ENCODE measurements around the gene PSMB3.

PSMB3 gene

DNA sequence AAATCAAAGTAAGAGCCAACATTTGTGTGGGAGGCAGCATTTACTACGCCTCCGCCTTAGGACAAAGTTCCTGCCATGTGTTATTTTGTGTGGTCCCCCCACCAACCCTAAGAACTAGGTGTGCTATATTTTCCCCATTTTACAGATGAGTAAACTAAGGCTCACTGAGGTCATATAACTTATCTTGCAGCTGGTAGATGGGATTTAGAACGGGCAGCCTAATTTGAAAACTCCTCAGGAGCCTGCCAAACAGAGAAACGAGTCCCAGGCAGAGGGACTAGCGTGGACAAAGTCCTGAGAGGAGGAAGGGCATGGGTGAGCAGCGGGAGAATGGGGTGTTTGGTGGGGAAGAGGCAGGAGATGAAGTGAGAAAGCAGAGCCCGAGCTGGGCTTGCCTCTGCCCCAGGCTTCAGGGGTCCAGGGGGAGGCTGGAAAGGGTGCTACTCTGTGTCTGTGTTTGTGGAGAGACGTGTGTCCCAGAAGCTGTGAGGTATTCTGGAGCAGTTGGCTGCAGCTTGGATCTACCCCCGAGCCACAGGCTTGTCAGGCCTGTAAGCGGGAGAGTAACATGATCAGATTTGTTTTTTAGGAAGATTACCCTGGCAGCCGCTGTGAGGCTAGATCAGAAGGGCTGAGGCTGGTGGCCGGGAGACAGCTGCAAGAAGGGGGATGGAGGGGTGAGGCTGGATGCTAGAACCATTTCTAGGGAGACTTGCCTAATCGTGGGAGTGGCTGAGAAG lies 42.5 kb upstream of the PSMB3 start:
- H3K27me3 ChIP-seq (ENCODE audit: insufficient read depth, poor library complexity, severe bottlenecking): no peaks in the 10 kb centered on the region
- no peak overlapping the region for H3K4me3 ChIP-seq (replicated peaks; ENCODE audit: insufficient read depth, low read length)
- no peak overlapping the region for H3K27ac ChIP-seq (replicated peaks)
- no peak for TF ChIP-seq SPI1 (IDR thresholded peaks at IDR 0.05; ENCODE audit: borderline replicate concordance, low read depth)
- TF ChIP-seq, protein P1, sequence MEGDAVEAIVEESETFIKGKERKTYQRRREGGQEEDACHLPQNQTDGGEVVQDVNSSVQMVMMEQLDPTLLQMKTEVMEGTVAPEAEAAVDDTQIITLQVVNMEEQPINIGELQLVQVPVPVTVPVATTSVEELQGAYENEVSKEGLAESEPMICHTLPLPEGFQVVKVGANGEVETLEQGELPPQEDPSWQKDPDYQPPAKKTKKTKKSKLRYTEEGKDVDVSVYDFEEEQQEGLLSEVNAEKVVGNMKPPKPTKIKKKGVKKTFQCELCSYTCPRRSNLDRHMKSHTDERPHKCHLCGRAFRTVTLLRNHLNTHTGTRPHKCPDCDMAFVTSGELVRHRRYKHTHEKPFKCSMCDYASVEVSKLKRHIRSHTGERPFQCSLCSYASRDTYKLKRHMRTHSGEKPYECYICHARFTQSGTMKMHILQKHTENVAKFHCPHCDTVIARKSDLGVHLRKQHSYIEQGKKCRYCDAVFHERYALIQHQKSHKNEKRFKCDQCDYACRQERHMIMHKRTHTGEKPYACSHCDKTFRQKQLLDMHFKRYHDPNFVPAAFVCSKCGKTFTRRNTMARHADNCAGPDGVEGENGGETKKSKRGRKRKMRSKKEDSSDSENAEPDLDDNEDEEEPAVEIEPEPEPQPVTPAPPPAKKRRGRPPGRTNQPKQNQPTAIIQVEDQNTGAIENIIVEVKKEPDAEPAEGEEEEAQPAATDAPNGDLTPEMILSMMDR (IDR thresholded peaks at IDR 0.05; ENCODE audit: insufficient read depth, low read length): no peak
- no peak for TF ChIP-seq POLR2AphosphoS5 (IDR thresholded peaks at IDR 0.05; ENCODE audit: low read depth)
- TF ChIP-seq, protein P2, sequence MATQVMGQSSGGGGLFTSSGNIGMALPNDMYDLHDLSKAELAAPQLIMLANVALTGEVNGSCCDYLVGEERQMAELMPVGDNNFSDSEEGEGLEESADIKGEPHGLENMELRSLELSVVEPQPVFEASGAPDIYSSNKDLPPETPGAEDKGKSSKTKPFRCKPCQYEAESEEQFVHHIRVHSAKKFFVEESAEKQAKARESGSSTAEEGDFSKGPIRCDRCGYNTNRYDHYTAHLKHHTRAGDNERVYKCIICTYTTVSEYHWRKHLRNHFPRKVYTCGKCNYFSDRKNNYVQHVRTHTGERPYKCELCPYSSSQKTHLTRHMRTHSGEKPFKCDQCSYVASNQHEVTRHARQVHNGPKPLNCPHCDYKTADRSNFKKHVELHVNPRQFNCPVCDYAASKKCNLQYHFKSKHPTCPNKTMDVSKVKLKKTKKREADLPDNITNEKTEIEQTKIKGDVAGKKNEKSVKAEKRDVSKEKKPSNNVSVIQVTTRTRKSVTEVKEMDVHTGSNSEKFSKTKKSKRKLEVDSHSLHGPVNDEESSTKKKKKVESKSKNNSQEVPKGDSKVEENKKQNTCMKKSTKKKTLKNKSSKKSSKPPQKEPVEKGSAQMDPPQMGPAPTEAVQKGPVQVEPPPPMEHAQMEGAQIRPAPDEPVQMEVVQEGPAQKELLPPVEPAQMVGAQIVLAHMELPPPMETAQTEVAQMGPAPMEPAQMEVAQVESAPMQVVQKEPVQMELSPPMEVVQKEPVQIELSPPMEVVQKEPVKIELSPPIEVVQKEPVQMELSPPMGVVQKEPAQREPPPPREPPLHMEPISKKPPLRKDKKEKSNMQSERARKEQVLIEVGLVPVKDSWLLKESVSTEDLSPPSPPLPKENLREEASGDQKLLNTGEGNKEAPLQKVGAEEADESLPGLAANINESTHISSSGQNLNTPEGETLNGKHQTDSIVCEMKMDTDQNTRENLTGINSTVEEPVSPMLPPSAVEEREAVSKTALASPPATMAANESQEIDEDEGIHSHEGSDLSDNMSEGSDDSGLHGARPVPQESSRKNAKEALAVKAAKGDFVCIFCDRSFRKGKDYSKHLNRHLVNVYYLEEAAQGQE (IDR thresholded peaks at IDR 0.05; ENCODE audit: insufficient replicate concordance, low read depth): no peak
- no peak for TF ChIP-seq GABPA (IDR thresholded peaks at IDR 0.05; ENCODE audit: low read depth)
- no peak for DNase-seq (ENCODE audit: low read depth in 1 of 2, low spot score in 1 of 2)

DNA sequence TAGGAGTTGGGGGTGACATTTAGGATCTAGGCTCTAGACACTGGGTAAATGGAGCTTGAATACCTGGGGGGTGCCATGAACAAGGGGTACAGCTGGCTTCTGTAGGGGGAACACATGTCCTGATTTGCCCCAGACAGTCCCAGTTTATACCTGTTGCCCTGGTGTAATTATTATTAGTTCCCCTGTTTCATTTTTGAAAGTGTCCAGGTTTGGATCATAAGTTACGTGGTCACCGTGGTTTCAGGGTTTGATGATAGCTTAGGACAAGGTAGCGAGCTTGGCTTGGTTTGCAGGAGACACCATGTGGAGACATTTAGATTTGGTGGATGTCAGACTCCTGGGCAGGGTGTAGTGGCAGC lies 42.0 kb upstream of the PSMB3 start:
- H3K4me3 ChIP-seq (replicated peaks; ENCODE audit: insufficient read depth, low read length): no peak overlapping the region
- no peaks in the 10 kb centered on the region for H3K27me3 ChIP-seq (ENCODE audit: insufficient read depth, poor library complexity, severe bottlenecking)
- DNase-seq (ENCODE audit: low read depth in 1 of 2, low spot score in 1 of 2): no peak
- TF ChIP-seq, protein P1 (IDR thresholded peaks at IDR 0.05; ENCODE audit: insufficient read depth, low read length): no peak
- no peak for TF ChIP-seq POLR2AphosphoS5 (IDR thresholded peaks at IDR 0.05; ENCODE audit: low read depth)
- TF ChIP-seq, protein P2 (IDR thresholded peaks at IDR 0.05; ENCODE audit: insufficient replicate concordance, low read depth): no peak
- TF ChIP-seq SPI1 (IDR thresholded peaks at IDR 0.05; ENCODE audit: borderline replicate concordance, low read depth): no peak
- no peak for TF ChIP-seq GABPA (IDR thresholded peaks at IDR 0.05; ENCODE audit: low read depth)
- H3K27ac ChIP-seq (replicated peaks): no peak overlapping the region

DNA sequence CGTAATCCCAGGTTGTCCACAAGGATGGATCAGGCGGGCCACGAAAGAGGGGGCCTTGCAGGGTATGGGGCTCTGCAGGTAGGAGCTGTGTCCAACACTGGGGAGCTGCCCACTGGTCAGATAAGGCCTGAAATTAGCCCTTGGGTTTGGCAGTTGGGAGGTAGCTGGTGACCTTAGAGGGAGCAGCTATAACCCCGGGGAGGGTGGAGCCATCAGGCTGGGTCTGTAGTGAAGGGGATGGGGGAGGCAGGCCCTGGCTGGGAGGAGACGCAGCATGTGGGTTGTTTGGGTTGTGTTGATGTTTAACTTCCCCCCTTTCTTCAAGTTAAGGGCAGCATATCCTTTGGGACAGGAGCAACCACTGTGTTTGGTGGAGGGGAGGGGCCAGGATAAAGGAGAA lies 41.6 kb upstream of the PSMB3 start:
- no peak for DNase-seq (ENCODE audit: low read depth in 1 of 2, low spot score in 1 of 2)
- TF ChIP-seq, protein P1 (IDR thresholded peaks at IDR 0.05; ENCODE audit: insufficient read depth, low read length): no peak
- TF ChIP-seq GABPA (IDR thresholded peaks at IDR 0.05; ENCODE audit: low read depth): no peak
- no peak for TF ChIP-seq POLR2AphosphoS5 (IDR thresholded peaks at IDR 0.05; ENCODE audit: low read depth)
- TF ChIP-seq SPI1 (IDR thresholded peaks at IDR 0.05; ENCODE audit: borderline replicate concordance, low read depth): no peak
- TF ChIP-seq, protein P2 (IDR thresholded peaks at IDR 0.05; ENCODE audit: insufficient replicate concordance, low read depth): no peak
- H3K27ac ChIP-seq (replicated peaks): no peak overlapping the region

More for the DNA sequence above, 41.6 kb upstream of the PSMB3 start:
- Histone ChIP-seq H3K4me3 (replicated peaks; ENCODE audit: insufficient read depth, low read length) (no peak overlapping the region), H3K27me3 (ENCODE audit: insufficient read depth, poor library complexity, severe bottlenecking) (no peaks in the 10 kb centered on the region)
